Ramos (cell line): ENCODE data around the gene ACBD4.
"Not testable (repeated sequence)": the region's sequence is repeated elsewhere in the genome, so short reads cannot be mapped to it uniquely, and the experiment has no call there.

Experiments used
- in situ Hi-C: fragments of 300-500 bp; cut with MboI; formaldehyde crosslinking; loops from one replicate; pipeline ENCODE4 v1.14.3; 2022; ENCODE audit warnings: low sequenced_read_pairs; ENCODE audit not compliant: unreplicated experiment

ACBD4 gene

GRCh38 chr17:45116434-45117016, 19.0 kb upstream of the ACBD4 start:
- in situ Hi-C loops, result no loop called here

GRCh38 chr17:45117334-45117733, 18.2 kb upstream of the ACBD4 start:
- in situ Hi-C loops, result no loop called here

GRCh38 chr17:45117848-45118646, 17.4 kb upstream of the ACBD4 start:
- in situ Hi-C loops, result no loop called here

- in situ Hi-C loops, result no loop called here
These were observed 16.8 kb upstream of the ACBD4 start for GRCh38 chr17:45118691-45119090.

GRCh38 chr17:45119964-45120363, 15.5 kb upstream of the ACBD4 start:
- in situ Hi-C loops, result no loop called here

GRCh38 chr17:45120558-45120957, 14.9 kb upstream of the ACBD4 start:
- in situ Hi-C loops, result no loop called here

GRCh38 chr17:45121055-45121454, 14.4 kb upstream of the ACBD4 start:
- in situ Hi-C loops, result no loop called here

GRCh38 chr17:45123076-45123770, 12.3 kb upstream of the ACBD4 start:
- in situ Hi-C loops, result no loop called here

GRCh38 chr17:45123930-45124796, 11.3 kb upstream of the ACBD4 start:
- in situ Hi-C loops, result no loop called here

- in situ Hi-C loops, result not testable (repeated sequence)
These were observed 10.7 kb upstream of the ACBD4 start for GRCh38 chr17:45124797-45125122.

GRCh38 chr17:45125509-45125908, 10.0 kb upstream of the ACBD4 start:
- in situ Hi-C loops, result no loop called here

- in situ Hi-C loops, result no loop called here
These were observed 8.3 kb upstream of the ACBD4 start for GRCh38 chr17:45127207-45127547.

GRCh38 chr17:45127548-45128300, 7.8 kb upstream of the ACBD4 start:
- in situ Hi-C loops, result no loop called here

GRCh38 chr17:45128331-45128730, 7.2 kb upstream of the ACBD4 start:
- in situ Hi-C loops, result no loop called here

- in situ Hi-C loops, result no loop called here
These were observed 6.5 kb upstream of the ACBD4 start for GRCh38 chr17:45128989-45129388.

GRCh38 chr17:45129426-45129939, 6.0 kb upstream of the ACBD4 start:
- in situ Hi-C loops, result no loop called here

- in situ Hi-C loops, result no loop called here
These were observed 5.4 kb upstream of the ACBD4 start for GRCh38 chr17:45129940-45130680.

- in situ Hi-C loops, result no loop called here
These were observed 4.5 kb upstream of the ACBD4 start for GRCh38 chr17:45130681-45131615.
